ENCODE data around the gene ACOXL.

Gene ACOXL

GRCh38 chr2:110794390-110794789, 62.0 kb downstream of the ACOXL start:
- DNase-seq (ENCODE audit: low read depth in 2 of 2), result no peak

- no peak for DNase-seq (ENCODE audit: low read depth in 2 of 2)
Observed at GRCh38 chr2:110794951-110795350, 62.6 kb downstream of the ACOXL start.

GRCh38 chr2:110796716-110797301, 64.4 kb downstream of the ACOXL start:
- DNase-seq (ENCODE audit: low read depth in 2 of 2), result no peak

GRCh38 chr2:110799376-110799775, 67.0 kb downstream of the ACOXL start:
- no peak for DNase-seq (ENCODE audit: low read depth in 2 of 2)

- no peak for DNase-seq (ENCODE audit: low read depth in 2 of 2)
Observed at GRCh38 chr2:110800611-110801402, 68.4 kb downstream of the ACOXL start.

GRCh38 chr2:110802208-110802932, 70.0 kb downstream of the ACOXL start:
- DNase-seq (ENCODE audit: low read depth in 2 of 2), result no peak

- no peak for DNase-seq (ENCODE audit: low read depth in 2 of 2)
Observed at GRCh38 chr2:110804433-110804832, 72.1 kb downstream of the ACOXL start.

- DNase-seq (ENCODE audit: low read depth in 2 of 2), result peak; percentile 35 to 62
Observed at GRCh38 chr2:110804915-110805314, 72.5 kb downstream of the ACOXL start.

- DNase-seq (ENCODE audit: low read depth in 2 of 2), result no peak
Observed at GRCh38 chr2:110805894-110806452, 73.6 kb downstream of the ACOXL start.

- DNase-seq (ENCODE audit: low read depth in 2 of 2), result no peak
Observed at GRCh38 chr2:110807522-110807921, 75.1 kb downstream of the ACOXL start.

- DNase-seq (ENCODE audit: low read depth in 2 of 2), result no peak
Observed at GRCh38 chr2:110810404-110810803, 78.0 kb downstream of the ACOXL start.

GRCh38 chr2:110812726-110813645, 80.6 kb downstream of the ACOXL start:
- no peak for DNase-seq (ENCODE audit: low read depth in 2 of 2)

GRCh38 chr2:110813896-110814295, 81.5 kb downstream of the ACOXL start:
- no peak for DNase-seq (ENCODE audit: low read depth in 2 of 2)

- DNase-seq (ENCODE audit: low read depth in 2 of 2), result no peak
Observed at GRCh38 chr2:110815938-110816337, 83.6 kb downstream of the ACOXL start.

GRCh38 chr2:110816404-110817365, 84.3 kb downstream of the ACOXL start:
- no peak for DNase-seq (ENCODE audit: low read depth in 2 of 2)

- no peak for DNase-seq (ENCODE audit: low read depth in 2 of 2)
Observed at GRCh38 chr2:110818767-110819481, 86.6 kb downstream of the ACOXL start.

GRCh38 chr2:110819711-110820110, 87.3 kb downstream of the ACOXL start:
- DNase-seq (ENCODE audit: low read depth in 2 of 2), result no peak

- DNase-seq (ENCODE audit: low read depth in 2 of 2), result no peak
Observed at GRCh38 chr2:110820128-110820527, 87.8 kb downstream of the ACOXL start.

- no peak for DNase-seq (ENCODE audit: low read depth in 2 of 2)
Observed at GRCh38 chr2:110823165-110823564, 90.8 kb downstream of the ACOXL start.

GRCh38 chr2:110827511-110827910, 95.1 kb downstream of the ACOXL start:
- no peak for DNase-seq (ENCODE audit: low read depth in 2 of 2)

Measured in stimulated activated CD4-positive, alpha-beta T cell treated with anti-CD3 and anti-CD28 coated beads, Interleukin-4, amount 100 ng/mL, for 48 hours (primary cell).